Measurements from ENCODE around the gene NFILZ.

- TF ChIP-seq CTCF (IDR thresholded peaks at IDR 0.05) (no peak), POLR2A (IDR thresholded peaks at IDR 0.05) (no peak)
These were observed 29.5 kb downstream of the NFILZ start for GRCh38 chr19:8659905-8660304.
